Mesothelial cell of epicardium (in vitro differentiated cells): ENCODE results near the gene SLC35F1. TPM values are rescaled to one million over a fixed set of nuclear protein-coding genes. Genes with fewer than 3 reads are reported as not detected.

Source experiments
- DNase-seq, 2 experiments: peaks; one replicate each; pipeline ENCODE4 v3.0.0; 2021; ENCODE audit warnings: low spot score in 2 of 2; ENCODE audit not compliant: unreplicated experiment in 2 of 2
- H3K27ac Mint-ChIP-seq: 2 replicates; pipeline ENCODE4 v1.8.0; 2021; ENCODE audit warnings: mixed read lengths
- H3K27me3 Mint-ChIP-seq: 2 replicates; pipeline ENCODE4 v1.8.0; 2021; ENCODE audit warnings: low read depth, mixed read lengths
- H3K36me3 Mint-ChIP-seq: 2 replicates; pipeline ENCODE4 v1.8.0; 2021; ENCODE audit warnings: mixed read lengths
- H3K4me1 Mint-ChIP-seq: 2 replicates; pipeline ENCODE4 v1.8.0; 2021; ENCODE audit warnings: mixed read lengths
- H3K4me3 Mint-ChIP-seq: 2 replicates; pipeline ENCODE4 v1.8.0; 2021; ENCODE audit warnings: mild to moderate bottlenecking, moderate library complexity, mixed read lengths
- H3K9me3 Mint-ChIP-seq: 2 replicates; pipeline ENCODE4 v1.8.0; 2021; ENCODE audit warnings: mixed read lengths
- CTCF ChIP-seq: fragments of 200-600 bp; sonication (generic); IDR thresholded peaks from one replicate; pipeline ENCODE4 v1.5.0; 2021; ENCODE audit warnings: antibody characterized with exemption; ENCODE audit not compliant: unreplicated experiment
- total RNA-seq: library from RNA; stranded (reverse); gene quantifications from 3 replicates; pipeline ENCODE4 v1.2.1, GENCODE V29; 2021

Gene SLC35F1
- total RNA-seq, 1 donor from 2014 or later: 0.78 TPM

GRCh38 chr6:117976030-117976651 is 69.1 kb downstream of the SLC35F1 start:
- Mint-ChIP-seq H3K9me3 (peaks cover 8% of the 10 kb centered on the region), H3K27ac (no peak overlapping the region), H3K4me3 (no peak overlapping the region), H3K36me3 (no peaks in the 10 kb centered on the region), H3K4me1 (no peaks in the 10 kb centered on the region), H3K27me3 (no peaks in the 10 kb centered on the region)
- TF ChIP-seq CTCF: peak; percentile 55
- DNase-seq: no peak

- Mint-ChIP-seq H3K36me3 (no peaks in the 10 kb centered on the region), H3K27me3 (no peaks in the 10 kb centered on the region), H3K4me3 (no peak overlapping the region), H3K4me1 (no peaks in the 10 kb centered on the region), H3K9me3 (no peaks in the 10 kb centered on the region), H3K27ac (no peak overlapping the region)
- DNase-seq: no peak
- no peak for TF ChIP-seq CTCF
Measured at GRCh38 chr6:117985916-117986315, 78.9 kb downstream of the SLC35F1 start.

- no peak for TF ChIP-seq CTCF
- DNase-seq: no peak
- Mint-ChIP-seq H3K27me3 (no peaks in the 10 kb centered on the region), H3K4me1 (no peaks in the 10 kb centered on the region), H3K36me3 (no peaks in the 10 kb centered on the region), H3K4me3 (no peak overlapping the region), H3K27ac (no peak overlapping the region), H3K9me3 (no peaks in the 10 kb centered on the region)
Measured at GRCh38 chr6:117986396-117986795, 79.3 kb downstream of the SLC35F1 start.

- Mint-ChIP-seq H3K36me3 (no peaks in the 10 kb centered on the region), H3K27ac (no peak overlapping the region), H3K9me3 (no peaks in the 10 kb centered on the region), H3K4me3 (no peak overlapping the region), H3K4me1 (no peaks in the 10 kb centered on the region), H3K27me3 (no peaks in the 10 kb centered on the region)
- DNase-seq: no peak
- no peak for TF ChIP-seq CTCF
Measured at GRCh38 chr6:117989086-117989485, 82.0 kb downstream of the SLC35F1 start.

DNA sequence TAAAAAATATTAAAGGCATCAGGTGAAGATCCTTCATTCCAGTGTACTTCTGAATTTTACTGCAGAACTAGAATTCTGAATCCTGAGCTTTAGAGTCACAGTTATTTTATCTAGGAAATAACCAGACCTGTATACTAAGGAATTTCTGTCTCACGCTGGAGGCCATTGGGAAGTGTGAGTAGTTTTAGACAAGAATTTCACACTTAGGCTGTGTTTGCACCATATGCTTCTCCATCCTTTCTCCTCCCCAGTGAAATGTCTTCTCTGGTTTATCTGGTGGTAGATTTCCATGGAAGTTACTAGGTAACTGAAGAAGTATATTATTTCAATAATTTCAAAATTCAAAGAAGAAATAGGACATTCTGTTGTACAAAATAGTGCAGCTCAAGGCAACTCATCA is 83.1 kb downstream of the SLC35F1 start:
- Mint-ChIP-seq H3K9me3 (no peaks in the 10 kb centered on the region), H3K36me3 (no peaks in the 10 kb centered on the region), H3K27ac (no peak overlapping the region), H3K4me1 (no peaks in the 10 kb centered on the region), H3K27me3 (no peaks in the 10 kb centered on the region), H3K4me3 (no peak overlapping the region)
- DNase-seq: no peak
- no peak for TF ChIP-seq CTCF

- Mint-ChIP-seq H3K9me3 (no peaks in the 10 kb centered on the region), H3K27me3 (no peaks in the 10 kb centered on the region), H3K27ac (no peak overlapping the region), H3K4me3 (no peak overlapping the region), H3K36me3 (no peaks in the 10 kb centered on the region), H3K4me1 (no peaks in the 10 kb centered on the region)
- no peak for DNase-seq
- TF ChIP-seq CTCF: no peak
Measured at GRCh38 chr6:117992856-117993255, 85.8 kb downstream of the SLC35F1 start.
